Measurements from ENCODE around the gene TPM3.

TPM3 gene

GRCh38 chr1:154222518-154222917, 30.6 kb upstream of the TPM3 start:
- Histone ChIP-seq H3K27ac (ENCODE audit: low read depth, low read length) (no peak overlapping the region), H3K4me3 (ENCODE audit: low read length) (peak overlapping the region; percentile 91), H3K9ac (ENCODE audit: low read depth, low read length) (peak overlapping the region; percentile 93; the same call in 1 of the 2 replicates), H3K9me3 (ENCODE audit: insufficient read depth, low read depth, low read length) (no peaks in the 10 kb centered on the region), H3K27me3 (ENCODE audit: insufficient read depth, low read length) (no peaks in the 10 kb centered on the region), H3K36me3 (ENCODE audit: insufficient read depth, low read length) (peaks cover 58% of the 10 kb centered on the region), H3K4me1 (ENCODE audit: insufficient read depth, low read length) (peaks cover 29% of the 10 kb centered on the region)
- 92% methylated on average over 1 of the region's 1 CpG for WGBS

GRCh38 chr1:154221278-154222001, 29.5 kb upstream of the TPM3 start:
- peaks cover 58% of the 10 kb centered on the region for H3K36me3 ChIP-seq (ENCODE audit: insufficient read depth, low read length)
- H3K4me1 ChIP-seq (ENCODE audit: insufficient read depth, low read length) = peaks cover 29% of the 10 kb centered on the region
- WGBS = 2% methylated on average over 21 of the region's 28 CpGs
- H3K27ac ChIP-seq (ENCODE audit: low read depth, low read length) = peak overlapping the region; percentile 89
- peak overlapping the region; percentile 91 for H3K4me3 ChIP-seq (ENCODE audit: low read length)
- no peaks in the 10 kb centered on the region for H3K27me3 ChIP-seq (ENCODE audit: insufficient read depth, low read length)
- H3K9ac ChIP-seq (ENCODE audit: low read depth, low read length) = peak overlapping the region; percentile 93
- H3K9me3 ChIP-seq (ENCODE audit: insufficient read depth, low read depth, low read length) = no peaks in the 10 kb centered on the region

GRCh38 chr1:154220970-154221277, 29.0 kb upstream of the TPM3 start:
- H3K36me3 ChIP-seq (ENCODE audit: insufficient read depth, low read length) = peaks cover 52% of the 10 kb centered on the region
- peak overlapping the region; percentile 89 for H3K27ac ChIP-seq (ENCODE audit: low read depth, low read length)
- peak overlapping the region; percentile 91 for H3K4me3 ChIP-seq (ENCODE audit: low read length)
- peaks cover 29% of the 10 kb centered on the region for H3K4me1 ChIP-seq (ENCODE audit: insufficient read depth, low read length)
- H3K27me3 ChIP-seq (ENCODE audit: insufficient read depth, low read length) = no peaks in the 10 kb centered on the region
- no peaks in the 10 kb centered on the region for H3K9me3 ChIP-seq (ENCODE audit: insufficient read depth, low read depth, low read length)
- 0% methylated on average over 27 of the region's 33 CpGs for WGBS
- peak overlapping the region; percentile 93 for H3K9ac ChIP-seq (ENCODE audit: low read depth, low read length)

- Histone ChIP-seq H3K27ac (ENCODE audit: low read depth, low read length) (peak within 1 kb of the TSS; percentile 100), H3K9ac (ENCODE audit: low read depth, low read length) (peak within 1 kb of the TSS; percentile 99), H3K4me3 (ENCODE audit: low read length) (peak within 1 kb of the TSS; percentile 91), H3K27me3 (ENCODE audit: insufficient read depth, low read length) (no peaks in the 10 kb centered on the region), H3K9me3 (ENCODE audit: insufficient read depth, low read depth, low read length) (no peaks in the 10 kb centered on the region), H3K4me1 (ENCODE audit: insufficient read depth, low read length) (peaks cover 29% of the 10 kb centered on the region), H3K36me3 (ENCODE audit: insufficient read depth, low read length) (peaks cover 47% of the 10 kb centered on the region)
- WGBS = under 1% methylated on average over 73 of the region's 73 CpGs
Measured at GRCh38 chr1:154220071-154220969, 28.4 kb upstream of the TPM3 start, which contains the start of gene UBAP2L. TSS of gene UBAP2L (plus strand) at chr1:154220955. CDS start at chr1:154225124, 4,169 bp downstream.

- Histone ChIP-seq H3K9ac (ENCODE audit: low read depth, low read length) (peak overlapping the region; percentile 99), H3K27me3 (ENCODE audit: insufficient read depth, low read length) (no peaks in the 10 kb centered on the region), H3K36me3 (ENCODE audit: insufficient read depth, low read length) (peaks cover 44% of the 10 kb centered on the region), H3K4me1 (ENCODE audit: insufficient read depth, low read length) (peaks cover 29% of the 10 kb centered on the region), H3K27ac (ENCODE audit: low read depth, low read length) (peak overlapping the region; percentile 100), H3K9me3 (ENCODE audit: insufficient read depth, low read depth, low read length) (no peaks in the 10 kb centered on the region), H3K4me3 (ENCODE audit: low read length) (peak overlapping the region; percentile 91)
- WGBS = 27% methylated on average over 5 of the region's 5 CpGs
Measured at GRCh38 chr1:154219541-154219940, 27.6 kb upstream of the TPM3 start.

GRCh38 chr1:154218545-154218944, 26.6 kb upstream of the TPM3 start:
- Histone ChIP-seq H3K36me3 (ENCODE audit: insufficient read depth, low read length) (peaks cover 47% of the 10 kb centered on the region), H3K4me3 (ENCODE audit: low read length) (peak overlapping the region; percentile 91), H3K27me3 (ENCODE audit: insufficient read depth, low read length) (no peaks in the 10 kb centered on the region), H3K9me3 (ENCODE audit: insufficient read depth, low read depth, low read length) (no peaks in the 10 kb centered on the region), H3K4me1 (ENCODE audit: insufficient read depth, low read length) (peaks cover 22% of the 10 kb centered on the region), H3K9ac (ENCODE audit: low read depth, low read length) (peak overlapping the region; percentile 1; the same call in 1 of the 2 replicates), H3K27ac (ENCODE audit: low read depth, low read length) (peak overlapping the region; percentile 19; the same call in 1 of the 2 replicates)
- WGBS = 99% methylated on average over 3 of the region's 3 CpGs

GRCh38 chr1:154213274-154213673, 21.4 kb upstream of the TPM3 start:
- Histone ChIP-seq H3K4me1 (ENCODE audit: insufficient read depth, low read length) (peaks cover 2% of the 10 kb centered on the region; the same call in 1 of the 2 replicates), H3K9me3 (ENCODE audit: insufficient read depth, low read depth, low read length) (no peaks in the 10 kb centered on the region), H3K9ac (ENCODE audit: low read depth, low read length) (no peak overlapping the region), H3K36me3 (ENCODE audit: insufficient read depth, low read length) (peaks cover 82% of the 10 kb centered on the region), H3K4me3 (ENCODE audit: low read length) (no peak overlapping the region), H3K27ac (ENCODE audit: low read depth, low read length) (no peak overlapping the region), H3K27me3 (ENCODE audit: insufficient read depth, low read length) (no peaks in the 10 kb centered on the region)
- WGBS = 97% methylated on average over 1 of the region's 1 CpG

GRCh38 chr1:154212083-154212482, 20.2 kb upstream of the TPM3 start:
- peaks cover 81% of the 10 kb centered on the region for H3K36me3 ChIP-seq (ENCODE audit: insufficient read depth, low read length)
- H3K27me3 ChIP-seq (ENCODE audit: insufficient read depth, low read length) = no peaks in the 10 kb centered on the region
- no peaks in the 10 kb centered on the region for H3K4me1 ChIP-seq (ENCODE audit: insufficient read depth, low read length)
- WGBS = 97% methylated on average over 10 of the region's 10 CpGs
- H3K27ac ChIP-seq (ENCODE audit: low read depth, low read length) = no peak overlapping the region
- no peak overlapping the region for H3K4me3 ChIP-seq (ENCODE audit: low read length)
- no peaks in the 10 kb centered on the region for H3K9me3 ChIP-seq (ENCODE audit: insufficient read depth, low read depth, low read length)
- no peak overlapping the region for H3K9ac ChIP-seq (ENCODE audit: low read depth, low read length)

GRCh38 chr1:154208677-154209388, 16.9 kb upstream of the TPM3 start:
- WGBS = 91% methylated on average over 4 of the region's 5 CpGs
- Histone ChIP-seq H3K9ac (ENCODE audit: low read depth, low read length) (no peak overlapping the region), H3K36me3 (ENCODE audit: insufficient read depth, low read length) (peaks cover 77% of the 10 kb centered on the region), H3K4me1 (ENCODE audit: insufficient read depth, low read length) (no peaks in the 10 kb centered on the region), H3K9me3 (ENCODE audit: insufficient read depth, low read depth, low read length) (no peaks in the 10 kb centered on the region), H3K27ac (ENCODE audit: low read depth, low read length) (no peak overlapping the region), H3K27me3 (ENCODE audit: insufficient read depth, low read length) (no peaks in the 10 kb centered on the region), H3K4me3 (ENCODE audit: low read length) (no peak overlapping the region)

GRCh38 chr1:154207262-154207661, 15.4 kb upstream of the TPM3 start:
- Histone ChIP-seq H3K27ac (ENCODE audit: low read depth, low read length) (no peak overlapping the region), H3K4me3 (ENCODE audit: low read length) (no peak overlapping the region), H3K4me1 (ENCODE audit: insufficient read depth, low read length) (no peaks in the 10 kb centered on the region), H3K9me3 (ENCODE audit: insufficient read depth, low read depth, low read length) (no peaks in the 10 kb centered on the region), H3K9ac (ENCODE audit: low read depth, low read length) (no peak overlapping the region), H3K27me3 (ENCODE audit: insufficient read depth, low read length) (no peaks in the 10 kb centered on the region), H3K36me3 (ENCODE audit: insufficient read depth, low read length) (peaks cover 61% of the 10 kb centered on the region)
- 94% methylated on average over 9 of the region's 9 CpGs for WGBS

- Histone ChIP-seq H3K27ac (ENCODE audit: low read depth, low read length) (no peak within 1 kb of the TSS), H3K9ac (ENCODE audit: low read depth, low read length) (no peak within 1 kb of the TSS), H3K9me3 (ENCODE audit: insufficient read depth, low read depth, low read length) (no peaks in the 10 kb centered on the region), H3K27me3 (ENCODE audit: insufficient read depth, low read length) (no peaks in the 10 kb centered on the region), H3K4me3 (ENCODE audit: low read length) (no peak within 1 kb of the TSS), H3K36me3 (ENCODE audit: insufficient read depth, low read length) (peaks cover 52% of the 10 kb centered on the region), H3K4me1 (ENCODE audit: insufficient read depth, low read length) (no peaks in the 10 kb centered on the region)
- WGBS = 86% methylated on average over 1 of the region's 1 CpG
Measured at GRCh38 chr1:154206196-154206595, 14.3 kb upstream of the TPM3 start, which contains the start of gene CFAP141. TSS of gene CFAP141 (minus strand) at chr1:154206333. CDS start at chr1:154206307, 26 bp downstream.
